A204.1 (cell line): Measurements from ENCODE around the gene HEXIM1.

Source experiments
- FAIRE-seq: peaks from 2 replicates; lab custom pipeline; 2012; peaks lifted over from hg19 to GRCh38; lab: Jason Lieb, UNC

HEXIM1 gene

GRCh38 chr17:45148183-45149036, at the start of gene HEXIM1:
TSS of gene HEXIM1 (plus strand) at chr17:45148475. CDS start at chr17:45149191, 716 bp downstream.
- FAIRE-seq: peak; percentile 98

- FAIRE-seq: no peak
These were observed 49.2 kb upstream of the HEXIM1 start for GRCh38 chr17:45098869-45099616.

- FAIRE-seq: no peak
These were observed 46.8 kb upstream of the HEXIM1 start for GRCh38 chr17:45101546-45101882.

- FAIRE-seq: no peak
These were observed 46.1 kb upstream of the HEXIM1 start for GRCh38 chr17:45101883-45102811.

GRCh38 chr17:45102856-45103255, 45.4 kb upstream of the HEXIM1 start:
- no peak for FAIRE-seq

- FAIRE-seq: no peak
These were observed 44.9 kb upstream of the HEXIM1 start for GRCh38 chr17:45103269-45103795.

GRCh38 chr17:45104029-45104428, 44.2 kb upstream of the HEXIM1 start:
- FAIRE-seq: no peak

GRCh38 chr17:45104497-45104896, 43.8 kb upstream of the HEXIM1 start:
- FAIRE-seq: no peak

GRCh38 chr17:45104907-45105624, 43.2 kb upstream of the HEXIM1 start:
- no peak for FAIRE-seq

GRCh38 chr17:45106096-45106495, 42.2 kb upstream of the HEXIM1 start:
- FAIRE-seq: no peak

- FAIRE-seq: no peak
These were observed 41.7 kb upstream of the HEXIM1 start for GRCh38 chr17:45106582-45106981.

- no peak for FAIRE-seq
These were observed 40.8 kb upstream of the HEXIM1 start for GRCh38 chr17:45107293-45108010.

GRCh38 chr17:45108051-45108450, 40.2 kb upstream of the HEXIM1 start:
- FAIRE-seq: no peak

- FAIRE-seq: no peak
These were observed 39.4 kb upstream of the HEXIM1 start for GRCh38 chr17:45108595-45109521.

GRCh38 chr17:45110676-45111611, 37.3 kb upstream of the HEXIM1 start:
- no peak for FAIRE-seq

GRCh38 chr17:45111850-45112249, 36.4 kb upstream of the HEXIM1 start:
- FAIRE-seq: no peak

- FAIRE-seq: no peak
These were observed 35.5 kb upstream of the HEXIM1 start for GRCh38 chr17:45112559-45113423.

- FAIRE-seq: no peak
These were observed 34.9 kb upstream of the HEXIM1 start for GRCh38 chr17:45113424-45113754.
